Amniotic stem cell (primary cell): Measurements from ENCODE around the gene REM1.
"Not testable (repeated sequence)": the region's sequence is repeated elsewhere in the genome, so short reads cannot be mapped to it uniquely, and the experiment has no call there.

Experiments used
- DNase-seq: peaks from one replicate; lab custom pipeline; 2025; lab: John Stamatoyannopoulos, UW

Gene REM1

DNA sequence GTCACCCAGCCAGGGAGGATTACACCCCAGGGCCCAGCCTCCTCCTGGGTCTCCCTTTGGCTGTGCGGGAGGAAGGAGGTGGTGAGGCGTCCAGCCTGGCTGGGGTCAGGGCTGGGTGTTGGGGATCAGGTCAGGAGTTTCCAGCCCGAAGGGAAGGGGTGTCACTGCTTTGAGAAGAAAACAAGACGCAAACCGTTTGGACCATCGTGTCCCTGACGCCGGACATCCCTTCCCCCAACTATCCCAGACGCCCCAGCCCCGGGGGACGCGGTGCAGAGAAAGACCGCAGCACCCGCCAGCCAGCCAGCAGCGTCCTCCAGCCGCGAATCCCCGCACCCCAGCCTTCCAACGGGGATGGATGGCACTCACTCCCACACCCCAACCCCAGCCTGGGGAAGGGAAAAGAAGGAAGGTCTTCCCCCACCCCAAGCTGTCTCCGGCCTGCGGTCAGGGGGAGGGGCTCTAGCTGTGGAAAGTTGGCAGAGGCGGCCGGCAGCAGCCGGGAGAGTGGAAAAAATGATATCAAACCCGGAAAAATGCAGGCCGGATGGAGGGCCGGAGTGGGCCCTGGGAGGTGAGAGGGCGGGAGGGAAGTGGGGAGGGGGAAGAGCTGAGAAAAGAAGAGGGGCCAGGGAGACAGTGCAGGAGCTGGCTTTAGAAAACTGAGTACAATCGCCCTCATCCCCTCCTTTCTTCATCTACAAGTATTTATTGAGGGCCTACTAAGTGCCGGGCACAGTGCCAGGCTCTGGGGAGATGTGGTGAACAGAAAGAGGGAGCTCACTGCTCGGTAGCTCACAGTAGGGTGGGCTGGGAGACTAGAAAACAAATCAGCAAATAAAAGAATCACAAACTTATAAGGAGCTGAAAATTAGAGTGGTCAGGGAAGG lies 10.6 kb downstream of the REM1 start:
- no peak for DNase-seq

DNA sequence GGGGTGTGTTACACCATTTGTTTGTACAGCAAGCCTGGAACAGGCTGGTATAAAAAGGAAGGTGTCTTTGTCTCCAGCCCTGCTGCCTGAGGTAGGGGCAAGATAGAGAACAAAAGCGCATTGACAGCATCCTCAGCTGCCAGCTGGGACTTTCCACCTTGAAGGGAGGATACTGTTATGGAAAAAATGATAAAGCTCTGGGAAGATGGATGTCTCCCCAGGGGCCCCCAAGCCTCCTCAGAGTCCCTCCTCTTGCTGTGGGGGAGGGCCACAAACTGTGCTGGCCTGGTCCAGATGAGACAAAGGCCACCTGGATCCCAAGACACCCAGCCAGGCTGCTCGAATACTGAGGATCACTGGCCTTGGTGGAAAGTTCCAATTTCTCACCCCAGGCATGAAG lies 13.0 kb downstream of the REM1 start:
- no peak for DNase-seq

- DNase-seq, result no peak
Observed at GRCh38 chr20:31489152-31489551, 14.1 kb downstream of the REM1 start.

- no peak for DNase-seq
Observed at GRCh38 chr20:31490752-31491151, 15.7 kb downstream of the REM1 start.

DNA sequence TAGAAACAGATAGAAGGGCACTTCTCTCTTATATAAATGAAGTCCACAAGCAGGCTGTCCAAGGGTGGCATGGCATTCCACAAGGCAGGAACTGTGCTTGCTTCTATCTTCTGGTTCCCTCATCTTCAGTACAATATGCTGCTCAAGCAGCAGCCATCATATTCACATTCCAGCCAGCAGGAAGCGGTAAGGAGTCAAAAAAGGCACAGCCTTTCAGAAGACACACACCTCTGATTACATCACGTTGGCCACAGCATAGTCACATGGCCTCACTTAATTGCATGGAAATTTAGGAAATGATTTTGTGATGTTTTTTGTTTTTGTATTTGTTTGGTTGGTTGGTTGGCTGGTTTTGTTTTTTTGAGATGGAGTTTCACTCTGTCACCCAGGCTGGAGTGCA lies 19.0 kb downstream of the REM1 start:
- no peak for DNase-seq

GRCh38 chr20:31496761-31497295 lies 21.7 kb downstream of the REM1 start:
- no peak for DNase-seq

DNA sequence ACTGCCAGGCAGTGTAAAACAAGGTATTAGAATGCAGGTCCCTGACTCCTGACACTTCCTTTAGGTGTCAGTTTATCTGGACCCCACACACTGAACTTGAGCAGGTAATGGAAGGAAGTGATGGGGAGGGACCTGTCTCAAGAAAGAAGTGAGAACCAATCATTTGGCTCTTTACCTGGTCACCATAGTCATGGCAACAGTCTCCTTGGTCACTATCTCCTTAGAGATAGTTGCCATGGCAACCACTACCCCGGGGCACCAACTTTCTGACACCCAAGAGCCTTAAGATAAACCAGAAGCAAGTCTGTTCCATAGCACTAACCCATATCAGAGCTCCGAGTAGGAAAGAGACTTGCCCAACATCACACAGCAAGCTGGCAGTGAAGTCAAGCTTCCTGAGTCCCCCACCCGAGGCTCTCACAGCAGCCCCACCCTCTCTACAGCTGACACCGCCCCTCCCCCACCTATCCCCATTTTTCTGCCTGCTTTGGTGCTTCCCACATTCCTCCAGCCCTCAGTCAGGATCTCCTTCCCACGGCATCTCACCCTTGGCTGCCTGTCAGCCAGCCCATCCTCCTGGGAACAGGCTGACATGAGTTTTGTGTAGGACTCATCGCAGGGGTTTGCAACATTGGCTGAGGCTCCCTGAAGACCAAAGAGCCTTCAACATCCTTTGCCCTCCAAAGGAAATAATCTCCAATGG lies 22.9 kb downstream of the REM1 start:
- DNase-seq, result no peak

GRCh38 chr20:31500527-31500926 lies 25.4 kb downstream of the REM1 start:
- DNase-seq, result no peak

DNA sequence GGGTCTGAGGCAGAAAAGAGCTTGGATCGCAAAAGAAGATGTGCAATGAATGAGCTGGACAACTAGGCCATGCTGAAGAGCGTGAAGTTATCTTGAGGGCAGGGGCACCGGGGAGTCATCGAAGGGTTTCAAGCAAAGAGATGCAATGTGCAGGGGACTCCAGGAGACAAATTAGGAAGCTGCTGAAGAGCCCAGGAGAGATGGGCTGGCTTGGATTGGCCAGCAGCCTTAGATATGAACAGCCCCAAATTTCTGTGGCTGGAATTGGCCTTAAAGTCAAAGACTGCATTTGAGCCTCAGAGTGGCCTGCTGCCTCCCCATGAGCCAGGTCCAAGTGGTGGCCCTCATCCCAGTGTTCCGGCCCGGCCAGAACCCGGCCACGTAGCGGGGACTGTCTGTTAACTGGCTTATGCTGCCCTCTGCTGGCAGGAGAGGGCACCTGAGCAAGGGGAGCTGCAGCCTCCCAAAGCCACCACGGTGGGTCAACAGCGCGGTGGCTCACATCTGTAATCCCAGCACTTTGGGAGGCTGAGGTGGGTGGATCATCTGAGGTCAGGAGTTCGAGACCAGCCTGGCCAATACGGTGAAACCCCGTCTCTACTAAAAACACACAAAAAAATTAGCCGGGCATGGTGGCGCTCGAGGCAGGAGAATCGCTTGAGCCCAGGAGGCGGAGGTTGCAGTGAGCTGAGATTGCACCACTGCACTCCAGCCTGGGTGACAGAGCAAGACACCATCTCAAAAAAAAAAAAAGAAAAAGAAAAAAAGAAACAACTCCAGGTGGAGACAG lies 28.0 kb downstream of the REM1 start:
- DNase-seq, result peak; percentile 62

DNA sequence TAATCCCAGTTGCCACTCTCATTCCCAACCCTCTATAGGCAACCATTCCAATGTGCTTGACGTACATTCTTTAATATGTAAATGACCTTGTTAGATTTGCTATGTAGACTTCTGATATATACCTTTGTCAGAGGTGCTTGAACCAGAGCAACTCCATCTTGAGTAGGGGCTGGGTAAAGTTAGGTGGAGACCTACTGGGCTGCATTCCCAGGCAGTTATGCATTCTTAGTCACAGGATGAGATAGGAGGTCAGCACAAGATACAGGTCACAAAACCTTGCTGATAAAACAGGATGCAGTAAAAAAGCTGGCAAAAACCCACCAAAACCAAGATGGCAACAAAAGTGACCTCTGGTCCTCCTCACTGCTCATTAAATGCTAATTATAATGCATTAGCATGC lies 30.8 kb downstream of the REM1 start:
- DNase-seq, result no peak

GRCh38 chr20:31508517-31509244 lies 33.6 kb downstream of the REM1 start:
- no peak for DNase-seq

GRCh38 chr20:31514154-31515071 lies 39.3 kb downstream of the REM1 start, which contains the start of gene HM13:
Gene HM13, plus strand, starts transcription at chr20:31514442. Its CDS starts 110 bp downstream, at chr20:31514552.
- DNase-seq, result peak; percentile 83

DNA sequence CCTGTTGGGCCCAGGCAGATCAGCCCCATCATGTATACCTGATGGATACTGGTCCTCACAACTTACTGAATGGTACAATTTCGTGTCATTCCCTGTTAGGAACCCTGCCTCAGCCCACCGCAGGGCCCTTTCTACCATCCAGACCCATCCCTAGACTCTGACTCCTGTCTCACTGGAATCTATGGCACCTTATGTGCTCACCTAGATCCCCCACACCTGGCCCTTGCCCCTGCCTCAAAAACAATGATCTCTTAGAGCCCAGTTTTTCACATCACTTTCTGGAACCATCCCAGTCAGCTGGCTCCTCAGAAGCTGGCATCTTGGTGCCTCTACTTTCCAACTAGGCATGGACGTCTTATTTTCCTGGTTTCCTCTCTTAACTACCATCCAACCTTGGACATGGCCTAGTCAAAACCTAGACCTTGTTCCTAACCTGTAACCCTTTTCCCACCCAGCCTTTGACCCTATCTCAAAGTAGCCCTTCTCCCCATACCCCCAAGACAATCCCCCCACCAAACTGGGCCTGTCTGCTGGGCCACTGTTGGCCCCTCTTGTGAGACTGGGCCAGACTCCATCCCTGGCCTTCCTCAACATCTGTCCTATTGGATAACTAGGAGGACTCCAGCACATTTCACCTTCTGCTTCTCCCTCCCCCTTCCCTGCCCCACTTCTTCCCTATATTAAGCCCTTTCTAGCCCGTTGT lies 40.1 kb downstream of the REM1 start:
- no peak for DNase-seq

DNA sequence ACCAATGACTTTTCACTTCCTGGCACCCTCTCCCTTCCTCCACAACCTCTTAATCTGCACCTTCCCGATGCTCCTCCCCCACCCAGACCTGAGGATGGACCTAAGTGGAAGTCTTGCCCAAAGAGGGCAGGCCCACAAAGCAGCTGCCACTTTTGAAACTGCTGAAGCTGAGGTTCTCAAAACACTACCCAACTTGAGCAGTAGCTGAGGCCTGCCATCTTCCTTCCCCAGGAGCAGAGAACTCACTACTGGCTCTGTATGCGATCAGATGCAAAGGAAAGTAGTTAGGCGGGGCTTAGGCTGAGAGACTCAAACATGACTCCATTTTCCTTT lies 40.7 kb downstream of the REM1 start:
- DNase-seq, result no peak

DNA sequence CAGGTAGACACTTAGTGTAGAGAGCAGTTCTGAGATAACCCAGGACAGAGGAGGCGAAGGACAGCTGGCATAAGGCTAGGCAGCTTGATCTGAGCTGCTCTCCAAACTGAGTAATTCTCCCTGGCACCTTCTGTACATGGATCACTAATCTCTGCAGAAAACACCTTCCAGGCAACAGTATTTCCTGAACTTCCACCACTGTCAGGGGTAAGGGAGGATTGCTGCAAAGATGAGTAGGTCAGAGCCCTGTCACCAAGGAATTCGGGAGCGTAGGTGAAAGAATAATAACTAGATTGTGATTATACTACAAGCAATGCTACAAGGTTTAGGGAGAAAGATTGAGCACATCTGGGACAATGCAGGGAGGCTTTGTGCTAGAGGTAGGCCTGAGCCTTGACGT lies 41.1 kb downstream of the REM1 start:
- DNase-seq, result no peak

DNA sequence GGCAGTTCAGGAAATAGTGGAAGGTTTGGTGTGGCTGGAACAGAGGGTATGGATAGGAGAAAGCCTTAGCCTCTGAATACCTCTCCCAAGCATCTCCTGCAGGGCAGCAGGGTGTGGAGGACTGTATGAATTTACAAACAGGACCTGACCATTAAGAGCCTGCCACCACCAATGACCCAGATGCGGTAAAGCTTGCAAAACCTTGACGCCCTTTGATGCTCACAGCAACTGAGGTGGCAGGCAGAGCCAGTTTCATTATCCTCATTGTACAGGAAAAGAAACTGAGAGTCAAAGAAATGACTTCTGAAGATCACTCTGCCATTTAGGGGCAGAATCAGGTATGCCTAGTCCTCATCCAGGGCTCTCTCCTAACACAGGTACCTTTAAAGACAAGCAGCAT lies 41.6 kb downstream of the REM1 start:
- DNase-seq, result no peak

DNA sequence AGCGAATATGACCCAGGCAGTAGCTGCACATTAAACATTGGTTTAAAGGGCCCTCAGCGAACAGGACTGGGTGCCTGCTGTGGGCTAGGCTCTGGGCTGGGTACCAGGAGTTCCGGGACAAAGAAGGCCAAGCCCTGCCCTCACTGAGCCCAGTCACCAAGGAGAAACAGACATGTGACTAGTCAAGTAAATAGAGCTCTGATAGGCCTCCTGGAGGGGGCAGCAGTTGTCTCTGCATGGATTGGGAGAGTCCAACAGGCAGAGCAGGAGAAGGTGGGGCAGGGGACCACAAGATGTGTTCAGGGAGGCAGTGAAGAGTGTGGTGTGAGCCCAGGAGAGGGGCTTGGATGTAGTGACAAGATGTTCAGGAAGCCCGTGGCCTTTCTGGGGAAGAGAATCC lies 42.3 kb downstream of the REM1 start:
- peak; percentile 53 for DNase-seq

DNA sequence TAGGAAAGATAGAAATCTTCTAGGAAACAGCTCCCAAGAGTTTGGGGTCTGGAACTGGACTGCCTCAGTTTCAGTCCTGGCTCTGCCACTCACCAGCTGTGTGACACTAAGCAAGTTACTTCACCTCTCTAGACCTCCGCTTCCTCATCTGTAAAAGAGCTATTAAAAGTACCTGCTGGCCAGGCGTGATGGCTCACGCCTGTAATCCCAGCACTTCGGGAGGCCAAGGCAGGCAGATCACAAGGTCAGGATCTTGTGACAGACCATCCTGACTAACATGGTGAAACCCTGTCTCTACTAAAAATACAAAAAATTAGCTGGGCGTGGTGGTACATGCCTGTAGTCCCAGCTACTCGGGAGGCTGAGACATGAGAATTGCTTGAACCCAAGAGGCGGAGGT lies 46.2 kb downstream of the REM1 start:
- DNase-seq, result not testable (repeated sequence)

DNA sequence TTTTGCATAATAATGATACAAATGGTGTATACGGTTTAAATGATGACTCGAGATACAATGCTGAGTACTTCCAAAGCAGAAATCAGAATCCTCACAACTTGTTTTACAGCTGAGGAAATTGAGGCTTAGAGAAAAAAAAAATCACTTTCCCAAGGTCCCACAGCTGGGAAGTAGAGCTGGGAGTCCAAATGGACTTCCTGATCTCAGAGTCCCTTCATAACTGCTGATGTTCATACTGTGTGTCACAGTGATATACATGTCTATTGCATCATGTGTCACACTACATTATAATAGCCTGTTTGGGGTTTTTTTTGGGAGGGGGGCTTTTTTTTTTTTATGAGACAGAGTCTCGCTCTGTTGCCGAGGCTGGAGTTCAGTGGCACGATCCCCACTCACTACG lies 47.6 kb downstream of the REM1 start:
- no peak for DNase-seq
